Activated naive CD8-positive, alpha-beta T cell treated with anti-CD3 and anti-CD28 coated beads for 36 hours (primary cell): ENCODE data around the gene ZNF19. TPM values are rescaled to one million over a fixed set of nuclear protein-coding genes. Genes with fewer than 3 reads are reported as not detected.
A peak's percentile ranks its signal among the peaks of the same experiment; 100 is the strongest.

ENCODE experiments used
- DNase-seq: peaks from one replicate; pipeline ENCODE4 v3.0.0; 2021
- H3K27ac Mint-ChIP-seq: one replicate; pipeline ENCODE4 v1.8.0; 2022; ENCODE audit warnings: mild to moderate bottlenecking, moderate library complexity, mixed read lengths
- H3K27me3 Mint-ChIP-seq: one replicate; pipeline ENCODE4 v1.8.0; 2022; ENCODE audit warnings: mild to moderate bottlenecking, mixed read lengths
- H3K36me3 Mint-ChIP-seq: one replicate; pipeline ENCODE4 v1.8.0; 2021; ENCODE audit warnings: mild to moderate bottlenecking, mixed read lengths
- H3K4me1 Mint-ChIP-seq: one replicate; pipeline ENCODE4 v1.8.0; 2021; ENCODE audit warnings: mixed read lengths
- H3K4me3 Mint-ChIP-seq: one replicate; pipeline ENCODE4 v1.8.0; 2022; ENCODE audit warnings: mild to moderate bottlenecking, moderate library complexity, mixed read lengths
- H3K9me3 Mint-ChIP-seq: one replicate; pipeline ENCODE4 v1.8.0; 2022; ENCODE audit warnings: mixed read lengths
- total RNA-seq, 2 experiments: library from RNA; stranded (reverse); gene quantifications; one replicate each; pipeline ENCODE4 v1.2.3, GENCODE V29; 2021

The ZNF19 gene
- total RNA-seq, 2 experiments from 2014 or later, result 3.0 to 3.6 TPM

- peaks cover 2% of the 10 kb centered on the region for H3K4me1 Mint-ChIP-seq
- H3K9me3 Mint-ChIP-seq, result no peaks in the 10 kb centered on the region
- no peak overlapping the region for H3K27ac Mint-ChIP-seq
- H3K36me3 Mint-ChIP-seq, result peaks cover 13% of the 10 kb centered on the region
- no peak for DNase-seq
- no peak overlapping the region for H3K4me3 Mint-ChIP-seq
- no peaks in the 10 kb centered on the region for H3K27me3 Mint-ChIP-seq
Observed at GRCh38 chr16:71472931-71473330, 16.2 kb downstream of the ZNF19 start.

GRCh38 chr16:71472051-71472450, 17.1 kb downstream of the ZNF19 start:
- H3K36me3 Mint-ChIP-seq, result peaks cover 13% of the 10 kb centered on the region
- H3K4me1 Mint-ChIP-seq, result peaks cover 2% of the 10 kb centered on the region
- H3K27ac Mint-ChIP-seq, result no peak overlapping the region

GRCh38 chr16:71467810-71468209, 21.3 kb downstream of the ZNF19 start:
- Mint-ChIP-seq H3K4me1 (peaks cover 4% of the 10 kb centered on the region), H3K4me3 (no peak overlapping the region), H3K27ac (no peak overlapping the region), H3K27me3 (no peaks in the 10 kb centered on the region), H3K9me3 (no peaks in the 10 kb centered on the region), H3K36me3 (peaks cover 10% of the 10 kb centered on the region)
- peak; percentile 14 for DNase-seq

More at GRCh38 chr16:71472051-71472450, 17.1 kb downstream of the ZNF19 start:
- no peak overlapping the region for H3K4me3 Mint-ChIP-seq
- no peaks in the 10 kb centered on the region for H3K27me3 Mint-ChIP-seq
- H3K9me3 Mint-ChIP-seq, result no peaks in the 10 kb centered on the region
- DNase-seq, result no peak

- Mint-ChIP-seq H3K36me3 (peaks cover 7% of the 10 kb centered on the region), H3K9me3 (no peaks in the 10 kb centered on the region), H3K4me3 (no peak overlapping the region), H3K4me1 (peaks cover 17% of the 10 kb centered on the region), H3K27me3 (no peaks in the 10 kb centered on the region), H3K27ac (no peak overlapping the region)
- DNase-seq, result no peak
Observed at GRCh38 chr16:71464231-71464630, 24.9 kb downstream of the ZNF19 start.

- DNase-seq, result peak; percentile 85
- peaks cover 4% of the 10 kb centered on the region for H3K36me3 Mint-ChIP-seq
- H3K9me3 Mint-ChIP-seq, result no peaks in the 10 kb centered on the region
- peak within 1 kb of the TSS; percentile 93 for H3K4me3 Mint-ChIP-seq
- peaks cover 17% of the 10 kb centered on the region for H3K4me1 Mint-ChIP-seq
- H3K27ac Mint-ChIP-seq, result peak within 1 kb of the TSS; percentile 96
- no peaks in the 10 kb centered on the region for H3K27me3 Mint-ChIP-seq
Observed at GRCh38 chr16:71461686-71462648, 27.2 kb downstream of the ZNF19 start, which contains the start of gene ZNF23. ZNF23 (minus strand) TSS chr16:71462247; CDS start chr16:71456796, 5,451 bp downstream.

- no peaks in the 10 kb centered on the region for H3K27me3 Mint-ChIP-seq
- no peak for DNase-seq
- H3K4me3 Mint-ChIP-seq, result peak overlapping the region; percentile 93
- peaks cover 17% of the 10 kb centered on the region for H3K4me1 Mint-ChIP-seq
- H3K36me3 Mint-ChIP-seq, result peaks cover 11% of the 10 kb centered on the region
- H3K9me3 Mint-ChIP-seq, result no peaks in the 10 kb centered on the region
- no peak overlapping the region for H3K27ac Mint-ChIP-seq
Observed at GRCh38 chr16:71460941-71461340, 28.2 kb downstream of the ZNF19 start.

- peaks cover 16% of the 10 kb centered on the region for H3K36me3 Mint-ChIP-seq
- no peak for DNase-seq
- no peaks in the 10 kb centered on the region for H3K9me3 Mint-ChIP-seq
- no peaks in the 10 kb centered on the region for H3K27me3 Mint-ChIP-seq
- no peak overlapping the region for H3K27ac Mint-ChIP-seq
- peaks cover 17% of the 10 kb centered on the region for H3K4me1 Mint-ChIP-seq
- peak overlapping the region; percentile 93 for H3K4me3 Mint-ChIP-seq
Observed at GRCh38 chr16:71460236-71460635, 28.9 kb downstream of the ZNF19 start.

GRCh38 chr16:71459510-71459909, 29.6 kb downstream of the ZNF19 start:
- DNase-seq, result no peak
- H3K27ac Mint-ChIP-seq, result no peak overlapping the region
- H3K36me3 Mint-ChIP-seq, result peaks cover 23% of the 10 kb centered on the region
- H3K4me3 Mint-ChIP-seq, result no peak overlapping the region
- H3K27me3 Mint-ChIP-seq, result no peaks in the 10 kb centered on the region
- H3K9me3 Mint-ChIP-seq, result peaks cover 2% of the 10 kb centered on the region
- peaks cover 17% of the 10 kb centered on the region for H3K4me1 Mint-ChIP-seq

GRCh38 chr16:71456801-71457200, 32.3 kb downstream of the ZNF19 start:
- H3K27ac Mint-ChIP-seq, result no peak overlapping the region
- peaks cover 8% of the 10 kb centered on the region for H3K4me1 Mint-ChIP-seq
- H3K4me3 Mint-ChIP-seq, result no peak overlapping the region
- H3K27me3 Mint-ChIP-seq, result no peaks in the 10 kb centered on the region
- H3K36me3 Mint-ChIP-seq, result peaks cover 46% of the 10 kb centered on the region
- H3K9me3 Mint-ChIP-seq, result peaks cover 11% of the 10 kb centered on the region
- no peak for DNase-seq

- Mint-ChIP-seq H3K36me3 (peaks cover 84% of the 10 kb centered on the region), H3K27ac (no peak overlapping the region), H3K4me1 (no peaks in the 10 kb centered on the region), H3K9me3 (peaks cover 43% of the 10 kb centered on the region), H3K4me3 (no peak overlapping the region), H3K27me3 (no peaks in the 10 kb centered on the region)
- no peak for DNase-seq
Observed at GRCh38 chr16:71453036-71453435, 36.1 kb downstream of the ZNF19 start.

- Mint-ChIP-seq H3K27ac (no peak overlapping the region), H3K4me3 (no peak overlapping the region), H3K9me3 (peaks cover 59% of the 10 kb centered on the region), H3K27me3 (no peaks in the 10 kb centered on the region), H3K36me3 (peaks cover 66% of the 10 kb centered on the region), H3K4me1 (no peaks in the 10 kb centered on the region)
- no peak for DNase-seq
Observed at GRCh38 chr16:71449020-71449419, 40.1 kb downstream of the ZNF19 start.

- Mint-ChIP-seq H3K27ac (no peak overlapping the region), H3K36me3 (peaks cover 59% of the 10 kb centered on the region), H3K4me1 (no peaks in the 10 kb centered on the region), H3K4me3 (no peak overlapping the region), H3K9me3 (peaks cover 62% of the 10 kb centered on the region), H3K27me3 (no peaks in the 10 kb centered on the region)
- no peak for DNase-seq
Observed at GRCh38 chr16:71448274-71448866, 40.8 kb downstream of the ZNF19 start.

GRCh38 chr16:71443714-71444113, 45.4 kb downstream of the ZNF19 start:
- Mint-ChIP-seq H3K9me3 (peaks cover 29% of the 10 kb centered on the region), H3K36me3 (peaks cover 16% of the 10 kb centered on the region), H3K4me3 (no peak overlapping the region), H3K27me3 (peaks cover 18% of the 10 kb centered on the region), H3K4me1 (peaks cover 3% of the 10 kb centered on the region), H3K27ac (no peak overlapping the region)
- DNase-seq, result no peak

GRCh38 chr16:71442051-71442440, 47.1 kb downstream of the ZNF19 start, which contains the start of gene TLE7:
TLE7 (minus strand) TSS chr16:71442054; CDS start chr16:71433324, 8,730 bp downstream.
- no peak within 1 kb of the TSS for H3K27ac Mint-ChIP-seq
- DNase-seq, result no peak
- peaks cover 3% of the 10 kb centered on the region for H3K4me1 Mint-ChIP-seq
- peaks cover 15% of the 10 kb centered on the region for H3K9me3 Mint-ChIP-seq
- H3K27me3 Mint-ChIP-seq, result peaks cover 28% of the 10 kb centered on the region
- no peak within 1 kb of the TSS for H3K4me3 Mint-ChIP-seq
- peaks cover 3% of the 10 kb centered on the region for H3K36me3 Mint-ChIP-seq

GRCh38 chr16:71441348-71442050, 47.6 kb downstream of the ZNF19 start:
- peaks cover 32% of the 10 kb centered on the region for H3K27me3 Mint-ChIP-seq
- DNase-seq, result peak; percentile 42
- H3K9me3 Mint-ChIP-seq, result peaks cover 15% of the 10 kb centered on the region
- H3K4me1 Mint-ChIP-seq, result peaks cover 3% of the 10 kb centered on the region
- peaks cover 3% of the 10 kb centered on the region for H3K36me3 Mint-ChIP-seq
- H3K4me3 Mint-ChIP-seq, result no peak overlapping the region
- H3K27ac Mint-ChIP-seq, result no peak overlapping the region
